Peyer's patch (tissue), 4 donors: ENCODE data around the gene DNAI1.

ENCODE experiments used
- CTCF ChIP-seq, 6 experiments: fragments of 450-650 bp in 4 of 6; fragments of 200-600 bp in 2 of 6; sonication (generic) in 1 of 6; IDR thresholded peaks; one replicate each; pipeline ENCODE4 v1.5.1; 2017 to 2019; ENCODE audit warnings: antibody characterized with exemption in 6 of 6, mild to moderate bottlenecking in 3 of 6, moderate library complexity in 1 of 6
- POLR2A ChIP-seq, 2 donors: fragments of 450-650 bp; IDR thresholded peaks; one replicate each; pipeline ENCODE4 v1.5.1; 2017; ENCODE audit warnings: antibody characterized with exemption in 2 of 2, mild to moderate bottlenecking in 2 of 2, moderate library complexity in 2 of 2

GRCh38 chr9:34490760-34491159 lies 32.2 kb downstream of the DNAI1 start:
- no peak for TF ChIP-seq CTCF (IDR thresholded peaks at IDR 0.05)
- no peak for TF ChIP-seq POLR2A (IDR thresholded peaks at IDR 0.05)
